ENCODE results near the gene EID2B. TPM values are rescaled to one million over a fixed set of nuclear protein-coding genes. Genes with fewer than 3 reads are reported as not detected.
A peak's percentile ranks its signal among the peaks of the same experiment; 100 is the strongest.

EID2B gene
- total and polyA plus RNA-seq, 8 donors: 2.0 to 5.6 (median 4.6) TPM

DNA sequence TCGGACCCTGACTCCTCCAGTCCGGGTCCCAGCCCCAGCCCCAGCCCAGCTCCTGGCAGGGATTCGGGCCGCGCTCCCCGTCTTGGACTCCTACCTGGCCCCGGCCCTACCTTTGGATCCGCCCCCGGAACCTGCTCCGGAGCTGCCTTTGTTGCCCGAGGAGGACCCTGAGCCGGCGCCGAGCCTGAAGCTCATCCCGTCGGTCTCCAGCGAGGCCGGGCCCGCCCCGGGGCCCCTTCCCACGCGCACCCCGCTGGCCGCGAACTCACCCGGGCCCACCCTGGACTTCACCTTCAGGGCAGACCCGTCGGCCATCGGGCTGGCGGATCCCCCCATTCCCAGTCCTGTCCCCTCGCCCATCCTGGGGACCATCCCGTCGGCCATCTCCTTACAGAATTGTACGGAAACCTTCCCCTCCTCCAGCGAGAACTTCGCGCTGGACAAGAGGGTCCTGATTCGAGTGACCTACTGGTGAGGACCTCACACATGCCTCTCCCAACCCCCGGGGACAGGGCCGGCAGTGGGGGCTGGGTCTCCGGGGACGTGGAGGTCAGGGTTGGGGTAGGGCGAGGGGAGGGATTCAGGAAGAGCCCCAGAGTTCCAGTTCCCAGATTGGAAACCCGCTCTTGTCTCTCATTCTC is 17.0 kb downstream of the EID2B start:
- intact Hi-C loops (cut with DNase I): no loop called here
- Histone ChIP-seq H3K27me3 (peaks cover 45 to 86% of the 10 kb centered on the region in 2 donors), H3K4me1 (peaks cover 5 to 16% of the 10 kb centered on the region in 2 donors), H3K27ac (no peak overlapping the region), H3K9me3 (no peaks in the 10 kb centered on the region), H3K4me3 (no peak overlapping the region), H3K36me3 (no peaks in the 10 kb centered on the region)
- TF ChIP-seq, protein P1, sequence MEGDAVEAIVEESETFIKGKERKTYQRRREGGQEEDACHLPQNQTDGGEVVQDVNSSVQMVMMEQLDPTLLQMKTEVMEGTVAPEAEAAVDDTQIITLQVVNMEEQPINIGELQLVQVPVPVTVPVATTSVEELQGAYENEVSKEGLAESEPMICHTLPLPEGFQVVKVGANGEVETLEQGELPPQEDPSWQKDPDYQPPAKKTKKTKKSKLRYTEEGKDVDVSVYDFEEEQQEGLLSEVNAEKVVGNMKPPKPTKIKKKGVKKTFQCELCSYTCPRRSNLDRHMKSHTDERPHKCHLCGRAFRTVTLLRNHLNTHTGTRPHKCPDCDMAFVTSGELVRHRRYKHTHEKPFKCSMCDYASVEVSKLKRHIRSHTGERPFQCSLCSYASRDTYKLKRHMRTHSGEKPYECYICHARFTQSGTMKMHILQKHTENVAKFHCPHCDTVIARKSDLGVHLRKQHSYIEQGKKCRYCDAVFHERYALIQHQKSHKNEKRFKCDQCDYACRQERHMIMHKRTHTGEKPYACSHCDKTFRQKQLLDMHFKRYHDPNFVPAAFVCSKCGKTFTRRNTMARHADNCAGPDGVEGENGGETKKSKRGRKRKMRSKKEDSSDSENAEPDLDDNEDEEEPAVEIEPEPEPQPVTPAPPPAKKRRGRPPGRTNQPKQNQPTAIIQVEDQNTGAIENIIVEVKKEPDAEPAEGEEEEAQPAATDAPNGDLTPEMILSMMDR (IDR thresholded peaks at IDR 0.05): no peak
- peak in 1 of 4 donors; percentile 80 for DNase-seq
- peak; percentile 21 for ATAC-seq

DNA sequence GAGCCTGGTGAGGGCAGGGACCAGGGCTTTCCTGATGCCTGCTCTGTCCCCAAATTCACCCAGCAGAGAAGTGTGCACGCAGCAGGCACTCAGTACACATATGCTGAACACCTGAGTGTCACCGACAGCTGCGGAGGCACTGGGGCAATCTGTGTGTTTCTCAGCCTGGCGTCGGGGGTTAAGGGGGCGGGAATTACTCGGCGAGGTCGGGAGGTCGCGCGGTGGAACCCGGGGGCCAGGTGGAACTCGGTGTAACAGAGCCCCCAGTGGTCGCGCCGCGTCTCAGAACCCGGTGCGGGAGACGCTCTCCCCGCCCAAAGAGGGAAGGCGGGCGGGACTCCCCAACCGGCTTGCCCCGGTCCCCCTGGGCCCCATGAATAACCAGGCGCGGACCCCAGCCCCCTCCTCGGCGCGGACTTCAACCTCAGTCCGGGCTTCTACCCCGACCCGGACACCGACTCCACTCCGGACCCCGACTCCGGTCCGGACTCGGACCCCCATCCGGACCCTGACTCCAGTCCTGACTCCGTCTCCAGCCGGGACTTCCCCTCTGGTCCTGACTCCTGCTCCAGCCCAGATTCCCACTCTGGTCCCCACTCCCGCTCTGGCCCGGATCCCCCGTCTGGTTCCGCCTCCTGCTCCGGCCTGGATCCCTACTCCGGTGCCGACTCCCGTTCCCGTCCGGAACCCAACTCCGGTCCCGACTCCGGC is 17.7 kb downstream of the EID2B start, which contains the start of gene SELENOV:
Gene SELENOV, plus strand, starts transcription at position 300 of the 711 bp plus-strand sequence. Its CDS starts 74 bp downstream, at position 374.
- peaks cover 45 to 93% of the 10 kb centered on the region in 2 donors for H3K27me3 ChIP-seq

DNA sequence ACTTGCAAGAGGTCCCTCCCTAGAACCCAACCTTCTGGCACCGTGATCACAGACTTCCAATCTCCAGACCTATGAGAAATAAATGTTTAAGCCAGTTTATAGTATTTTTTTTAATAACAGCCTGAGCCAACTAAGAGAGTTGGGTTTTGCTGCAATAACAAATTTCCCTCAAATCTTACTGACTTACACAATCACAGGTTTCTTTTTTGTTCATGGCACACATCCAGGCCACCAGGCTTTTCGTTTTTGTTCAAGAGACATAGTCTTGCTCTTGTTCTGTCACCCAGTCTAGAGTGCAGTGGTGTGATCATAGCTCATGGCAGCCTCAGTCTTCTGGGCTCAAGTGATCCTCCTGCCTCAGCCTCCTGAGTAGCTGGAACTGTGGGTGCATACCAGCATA is 19.7 kb downstream of the EID2B start:
- DNase-seq (no peak), ATAC-seq (no peak)
- Histone ChIP-seq H3K36me3 (no peaks in the 10 kb centered on the region), H3K4me1 (peaks cover 5 to 16% of the 10 kb centered on the region in 2 donors), H3K9me3 (no peaks in the 10 kb centered on the region), H3K27ac (no peak overlapping the region), H3K4me3 (no peak overlapping the region), H3K27me3 (peaks cover 53 to 99% of the 10 kb centered on the region in 2 donors)
- intact Hi-C loops (cut with DNase I): no loop called here
- TF ChIP-seq, protein P1 (IDR thresholded peaks at IDR 0.05): no peak

More for the DNA sequence above, 17.7 kb downstream of the EID2B start, which contains the start of gene SELENOV:
- no peak within 1 kb of the TSS for H3K27ac ChIP-seq
- TF ChIP-seq, protein P1 (IDR thresholded peaks at IDR 0.05): no peak
- H3K36me3 ChIP-seq: no peaks in the 10 kb centered on the region
- DNase-seq (peak in 1 of 4 donors; percentile 26), ATAC-seq (peak; percentile 14)
- no peak within 1 kb of the TSS for H3K4me3 ChIP-seq
- intact Hi-C loops (cut with DNase I): no loop called here
- no peaks in the 10 kb centered on the region for H3K9me3 ChIP-seq
- H3K4me1 ChIP-seq: peaks cover 5 to 16% of the 10 kb centered on the region in 2 donors

DNA sequence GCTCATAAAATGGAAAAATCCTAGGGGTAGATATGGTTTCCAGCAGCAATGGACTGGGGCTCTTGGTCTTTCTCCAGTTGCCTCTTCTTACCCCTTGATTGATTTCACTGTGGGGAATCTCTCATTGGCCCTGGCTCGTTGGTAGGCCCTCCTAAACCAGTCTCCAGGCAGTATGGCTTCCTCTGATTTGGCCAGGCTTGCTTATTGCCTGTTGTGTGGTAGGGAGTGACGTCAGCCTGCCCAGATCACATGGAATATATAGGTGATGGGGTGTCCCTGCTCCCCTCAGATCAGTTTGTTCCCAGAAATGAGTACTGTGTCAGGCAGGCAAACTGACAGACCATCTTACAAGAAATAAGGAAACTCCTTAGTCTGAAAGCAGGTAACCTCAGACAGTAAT is 23.4 kb downstream of the EID2B start:
- Histone ChIP-seq H3K9me3 (no peaks in the 10 kb centered on the region), H3K4me1 (peaks cover 0 to 8% of the 10 kb centered on the region in 2 donors), H3K36me3 (no peaks in the 10 kb centered on the region), H3K27me3 (peaks cover 47 to 99% of the 10 kb centered on the region in 2 donors), H3K27ac (no peak overlapping the region), H3K4me3 (no peak overlapping the region)
- TF ChIP-seq, protein P1 (IDR thresholded peaks at IDR 0.05): no peak
- intact Hi-C loops (cut with DNase I): no loop called here
- ATAC-seq (no peak), DNase-seq (no peak)

DNA sequence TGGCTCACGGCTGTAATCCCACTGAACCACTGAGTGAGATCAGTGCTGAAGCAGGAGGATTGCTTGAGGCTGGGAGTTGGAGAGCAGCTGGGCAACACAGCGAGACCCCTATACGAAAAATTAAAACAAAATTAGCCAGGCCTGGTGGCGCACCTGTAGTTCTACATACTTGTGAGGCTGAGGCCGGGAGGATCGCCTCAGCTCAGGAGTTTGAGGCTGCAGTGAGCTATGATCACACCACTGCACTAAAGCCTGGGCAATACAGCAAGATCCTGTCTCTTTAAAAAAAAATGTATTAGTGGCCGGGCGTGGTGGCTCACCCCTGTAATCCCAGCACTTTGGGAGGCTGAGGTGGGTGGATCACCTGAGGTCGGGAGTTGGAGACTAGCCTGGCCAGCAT is 24.0 kb downstream of the EID2B start:
- DNase-seq: no peak
- TF ChIP-seq, protein P1 (IDR thresholded peaks at IDR 0.05): no peak

More for the DNA sequence above, 24.0 kb downstream of the EID2B start:
- no peak for ATAC-seq
- Histone ChIP-seq H3K4me1 (peaks cover 0 to 8% of the 10 kb centered on the region in 2 donors), H3K27me3 (peaks cover 44 to 99% of the 10 kb centered on the region in 2 donors), H3K36me3 (no peaks in the 10 kb centered on the region), H3K27ac (no peak overlapping the region), H3K4me3 (no peak overlapping the region), H3K9me3 (no peaks in the 10 kb centered on the region)
- intact Hi-C loops (cut with DNase I): no loop called here
